Measurements from ENCODE around the gene PLA2G2F.

Gene PLA2G2F

GRCh38 chr1:20153000-20153418, 13.9 kb downstream of the PLA2G2F start:
- DNase-seq (no peak), ATAC-seq (replicated peaks) (no peak)
- H3K36me3 Mint-ChIP-seq (ENCODE audit: insufficient read depth), result no peaks in the 10 kb centered on the region
- H3K27me3 Mint-ChIP-seq, result no peaks in the 10 kb centered on the region
- H3K4me3 Mint-ChIP-seq, result no peak overlapping the region
- peak overlapping the region; percentile 54 to 83 for H3K27ac Mint-ChIP-seq
- H3K9me3 Mint-ChIP-seq, result no peaks in the 10 kb centered on the region
- H3K4me1 Mint-ChIP-seq (ENCODE audit: low read depth in 2 of 2), result peaks cover 12 to 19% of the 10 kb centered on the region in 2 donors

GRCh38 chr1:20154301-20154831, 15.2 kb downstream of the PLA2G2F start:
- Mint-ChIP-seq H3K36me3 (ENCODE audit: insufficient read depth) (no peaks in the 10 kb centered on the region), H3K4me1 (ENCODE audit: low read depth in 2 of 2) (peaks cover 12 to 19% of the 10 kb centered on the region in 2 donors), H3K9me3 (no peaks in the 10 kb centered on the region), H3K27me3 (no peaks in the 10 kb centered on the region), H3K27ac (peak overlapping the region in 1 of 2 donors; percentile 40), H3K4me3 (peak overlapping the region; percentile 49 to 55)
- no peak for ATAC-seq (replicated peaks)
- no peak for DNase-seq

- H3K4me1 Mint-ChIP-seq (ENCODE audit: low read depth in 2 of 2), result peaks cover 8 to 9% of the 10 kb centered on the region in 2 donors
- DNase-seq (no peak), ATAC-seq (replicated peaks) (no peak)
- peaks cover 0 to 4% of the 10 kb centered on the region in 2 donors for H3K27me3 Mint-ChIP-seq
- peaks cover 2 to 10% of the 10 kb centered on the region in 2 donors for H3K9me3 Mint-ChIP-seq
- no peak overlapping the region for H3K27ac Mint-ChIP-seq
- H3K36me3 Mint-ChIP-seq (ENCODE audit: insufficient read depth), result no peaks in the 10 kb centered on the region
- H3K4me3 Mint-ChIP-seq, result no peak overlapping the region
These were observed 19.4 kb downstream of the PLA2G2F start for GRCh38 chr1:20158358-20159070.

- Mint-ChIP-seq H3K36me3 (ENCODE audit: insufficient read depth) (no peaks in the 10 kb centered on the region), H3K4me1 (ENCODE audit: low read depth in 2 of 2) (peaks cover 0 to 2% of the 10 kb centered on the region in 2 donors), H3K4me3 (no peak overlapping the region), H3K27ac (no peak overlapping the region), H3K27me3 (peaks cover 7 to 11% of the 10 kb centered on the region in 2 donors), H3K9me3 (peaks cover 4 to 14% of the 10 kb centered on the region in 2 donors)
- DNase-seq, result no peak
- no peak for ATAC-seq (replicated peaks)
These were observed 20.9 kb downstream of the PLA2G2F start for GRCh38 chr1:20160034-20160433.

GRCh38 chr1:20164694-20165202, 25.6 kb downstream of the PLA2G2F start:
- Mint-ChIP-seq H3K27me3 (peaks cover 12 to 28% of the 10 kb centered on the region in 2 donors), H3K9me3 (peaks cover 9 to 18% of the 10 kb centered on the region in 2 donors), H3K27ac (no peak overlapping the region)

GRCh38 chr1:20165522-20165951, 26.4 kb downstream of the PLA2G2F start:
- peaks cover 12 to 28% of the 10 kb centered on the region in 2 donors for H3K27me3 Mint-ChIP-seq
- H3K4me3 Mint-ChIP-seq, result no peak overlapping the region
- no peak for DNase-seq
- no peaks in the 10 kb centered on the region for H3K4me1 Mint-ChIP-seq (ENCODE audit: low read depth in 2 of 2)
- peaks cover 7 to 18% of the 10 kb centered on the region in 2 donors for H3K9me3 Mint-ChIP-seq
- H3K36me3 Mint-ChIP-seq (ENCODE audit: insufficient read depth), result no peaks in the 10 kb centered on the region
- no peak overlapping the region for H3K27ac Mint-ChIP-seq
- ATAC-seq (replicated peaks), result no peak

More at GRCh38 chr1:20164694-20165202, 25.6 kb downstream of the PLA2G2F start:
- ATAC-seq (replicated peaks) (no peak), DNase-seq (no peak)
- H3K4me3 Mint-ChIP-seq, result no peak overlapping the region
- no peaks in the 10 kb centered on the region for H3K4me1 Mint-ChIP-seq (ENCODE audit: low read depth in 2 of 2)
- no peaks in the 10 kb centered on the region for H3K36me3 Mint-ChIP-seq (ENCODE audit: insufficient read depth)

- no peaks in the 10 kb centered on the region for H3K4me1 Mint-ChIP-seq (ENCODE audit: low read depth in 2 of 2)
- no peak for DNase-seq
- no peak overlapping the region for H3K4me3 Mint-ChIP-seq
- ATAC-seq (replicated peaks), result no peak
- no peaks in the 10 kb centered on the region for H3K36me3 Mint-ChIP-seq (ENCODE audit: insufficient read depth)
- peaks cover 7 to 18% of the 10 kb centered on the region in 2 donors for H3K9me3 Mint-ChIP-seq
- no peak overlapping the region for H3K27ac Mint-ChIP-seq
- peaks cover 12 to 28% of the 10 kb centered on the region in 2 donors for H3K27me3 Mint-ChIP-seq
These were observed 26.9 kb downstream of the PLA2G2F start for GRCh38 chr1:20166051-20166450.

GRCh38 chr1:20167126-20167525, 28.0 kb downstream of the PLA2G2F start:
- peaks cover 7 to 15% of the 10 kb centered on the region in 2 donors for H3K9me3 Mint-ChIP-seq
- H3K4me3 Mint-ChIP-seq, result no peak overlapping the region
- peaks cover 12 to 28% of the 10 kb centered on the region in 2 donors for H3K27me3 Mint-ChIP-seq
- DNase-seq (no peak), ATAC-seq (replicated peaks) (no peak)
- no peak overlapping the region for H3K27ac Mint-ChIP-seq
- H3K4me1 Mint-ChIP-seq (ENCODE audit: low read depth in 2 of 2), result peaks cover 0 to 5% of the 10 kb centered on the region in 2 donors
- H3K36me3 Mint-ChIP-seq (ENCODE audit: insufficient read depth), result no peaks in the 10 kb centered on the region

GRCh38 chr1:20168564-20169491, 29.7 kb downstream of the PLA2G2F start:
- DNase-seq (no peak), ATAC-seq (replicated peaks) (no peak)
- Mint-ChIP-seq H3K4me1 (ENCODE audit: low read depth in 2 of 2) (peaks cover 0 to 10% of the 10 kb centered on the region in 2 donors), H3K27me3 (peaks cover 12 to 22% of the 10 kb centered on the region in 2 donors), H3K9me3 (peaks cover 7 to 8% of the 10 kb centered on the region in 2 donors), H3K4me3 (no peak overlapping the region), H3K36me3 (ENCODE audit: insufficient read depth) (no peaks in the 10 kb centered on the region), H3K27ac (peak overlapping the region in 1 of 2 donors; percentile 69)

- DNase-seq (no peak), ATAC-seq (replicated peaks) (no peak)
- Mint-ChIP-seq H3K36me3 (ENCODE audit: insufficient read depth) (no peaks in the 10 kb centered on the region), H3K4me3 (no peak overlapping the region), H3K9me3 (peaks cover 5% of the 10 kb centered on the region in 2 donors), H3K4me1 (ENCODE audit: low read depth in 2 of 2) (peaks cover 0 to 10% of the 10 kb centered on the region in 2 donors), H3K27me3 (peaks cover 6 to 18% of the 10 kb centered on the region in 2 donors), H3K27ac (peak overlapping the region in 1 of 2 donors; percentile 69)
These were observed 30.8 kb downstream of the PLA2G2F start for GRCh38 chr1:20169932-20170331.

- Mint-ChIP-seq H3K4me1 (ENCODE audit: low read depth in 2 of 2) (peaks cover 0 to 10% of the 10 kb centered on the region in 2 donors), H3K4me3 (no peak overlapping the region), H3K9me3 (no peaks in the 10 kb centered on the region), H3K27me3 (peaks cover 0 to 6% of the 10 kb centered on the region in 2 donors), H3K27ac (peak overlapping the region in 1 of 2 donors; percentile 62), H3K36me3 (ENCODE audit: insufficient read depth) (no peaks in the 10 kb centered on the region)
- DNase-seq, result no peak
- ATAC-seq (replicated peaks), result no peak
These were observed 33.0 kb downstream of the PLA2G2F start for GRCh38 chr1:20172033-20172590.

- H3K36me3 Mint-ChIP-seq (ENCODE audit: insufficient read depth), result peaks cover 3% of the 10 kb centered on the region
- H3K27me3 Mint-ChIP-seq, result no peaks in the 10 kb centered on the region
- no peak for ATAC-seq (replicated peaks)
- H3K4me3 Mint-ChIP-seq, result no peak overlapping the region
- no peak for DNase-seq
- peaks cover 0 to 10% of the 10 kb centered on the region in 2 donors for H3K4me1 Mint-ChIP-seq (ENCODE audit: low read depth in 2 of 2)
- H3K27ac Mint-ChIP-seq, result no peak overlapping the region
- H3K9me3 Mint-ChIP-seq, result peaks cover 2 to 10% of the 10 kb centered on the region in 2 donors
These were observed 36.0 kb downstream of the PLA2G2F start for GRCh38 chr1:20174937-20175666.
